ENCODE measurements around the gene SULF2. TPM values are rescaled to one million over a fixed set of nuclear protein-coding genes. Genes with fewer than 3 reads are reported as not detected.

SULF2 gene
- total RNA-seq = 46.8 and 540 TPM in 2 replicates

GRCh38 chr20:47785311-47785853, at the start of gene SULF2:
Gene SULF2 (minus strand): TSS chr20:47785481. CDS start chr20:47757363, 28,118 bp downstream.

All from nasal cavity respiratory epithelium epithelial cell of viscerocranial mucosa (primary cell).